A549 (cell line): ENCODE data around the gene PTPN14. TPM values are rescaled to one million over a fixed set of nuclear protein-coding genes. Genes with fewer than 3 reads are reported as not detected.
A peak's percentile ranks its signal among the peaks of the same experiment; 100 is the strongest.

Source experiments
- BHLHE40 ChIP-seq: IDR thresholded peaks from 2 replicates; pipeline ENCODE4 v1.6.1; 2012; ENCODE audit warnings: low read depth, low read length, inconsistent platforms
- CBX2 ChIP-seq: fragments of 200-600 bp; sonication (generic); IDR thresholded peaks from 2 replicates; pipeline ENCODE4 v1.6.1; 2016; ENCODE audit warnings: low read depth, mild to moderate bottlenecking, borderline replicate concordance
- CEBPB ChIP-seq, 2 experiments: fragments of >200 bp in 1 of 2; sonication (Bioruptor Twin) in 1 of 2; formaldehyde crosslinking in 1 of 2; IDR thresholded peaks; 2 replicates each; pipeline ENCODE4 v1.6.1; 2012 to 2016
- CHD2 ChIP-seq: fragments of 150-350 bp; IDR thresholded peaks from 2 replicates; pipeline ENCODE4 v1.6.1; 2014; ENCODE audit warnings: low read length; ENCODE audit not compliant: partially characterized antibody
- CHD4 ChIP-seq: fragments of 200-600 bp; sonication (generic); IDR thresholded peaks from 2 replicates; pipeline ENCODE4 v1.6.1; 2016; ENCODE audit warnings: antibody characterized with exemption, mild to moderate bottlenecking, borderline replicate concordance
- CTCF ChIP-seq: fragments of >200 bp; sonication (Bioruptor Twin); formaldehyde crosslinking; IDR thresholded peaks from 3 replicates; pipeline ENCODE4 v1.5.1; 2016
- E2F6 ChIP-seq: IDR thresholded peaks from 2 replicates; pipeline ENCODE4 v1.6.1; 2012; ENCODE audit warnings: low read depth, borderline replicate concordance
- EHF ChIP-seq: fragments of 250-450 bp; sonication (Bioruptor Pico); IDR thresholded peaks from 2 replicates; pipeline ENCODE4 v1.5.0; 2020; ENCODE audit warnings: mild to moderate bottlenecking
- EHMT2 ChIP-seq: fragments of 200-600 bp; sonication (generic); IDR thresholded peaks from 2 replicates; pipeline ENCODE4 v1.6.1; 2016; ENCODE audit warnings: antibody characterized with exemption, low read depth, mild to moderate bottlenecking, moderate library complexity
- EP300 ChIP-seq, 2 experiments: fragments of >200 bp; sonication (Bioruptor Twin); formaldehyde crosslinking; IDR thresholded peaks; 2 replicates in 1 of 2; 3 replicates in 1 of 2; pipeline ENCODE4 v1.6.1; 2016 to 2017
- ESRRA ChIP-seq: fragments of 150-350 bp; IDR thresholded peaks from 2 replicates; pipeline ENCODE4 v1.6.1; 2014; ENCODE audit warnings: mild to moderate bottlenecking, low read length, borderline replicate concordance
- GATA3 ChIP-seq: IDR thresholded peaks from 2 replicates; pipeline ENCODE4 v1.6.1; 2012; ENCODE audit warnings: borderline replicate concordance
- HDAC2 ChIP-seq: fragments of 200-600 bp; sonication (generic); IDR thresholded peaks from 2 replicates; pipeline ENCODE4 v1.6.1; 2016
- HEYL ChIP-seq: fragments of 250-450 bp; sonication (Bioruptor Pico); IDR thresholded peaks from 2 replicates; pipeline ENCODE4 v1.8.0; 2021; ENCODE audit warnings: mild to moderate bottlenecking, moderate library complexity
- HMGXB4 ChIP-seq: fragments of 250-450 bp; sonication (Bioruptor Pico); IDR thresholded peaks from 2 replicates; pipeline ENCODE4 v1.5.0; 2021; ENCODE audit warnings: mild to moderate bottlenecking, moderate library complexity, borderline replicate concordance
- HOXB5 ChIP-seq: fragments of 250-450 bp; sonication (Bioruptor Pico); IDR thresholded peaks from 2 replicates; pipeline ENCODE4 v1.5.0; 2020; ENCODE audit warnings: mild to moderate bottlenecking, moderate library complexity
- KDM1A ChIP-seq: fragments of 200-600 bp; sonication (generic); IDR thresholded peaks from 2 replicates; pipeline ENCODE4 v1.6.1; 2016; ENCODE audit warnings: low read depth, mild to moderate bottlenecking
- KDM5A ChIP-seq: fragments of 200-600 bp; sonication (generic); IDR thresholded peaks from 2 replicates; pipeline ENCODE4 v1.6.1; 2016; ENCODE audit warnings: antibody characterized with exemption, mild to moderate bottlenecking
- MAFK ChIP-seq: fragments of 450-650 bp; IDR thresholded peaks from 2 replicates; pipeline ENCODE4 v1.6.1; 2014; ENCODE audit not compliant: partially characterized antibody
- MAZ ChIP-seq: fragments of 150-350 bp; IDR thresholded peaks from 2 replicates; pipeline ENCODE4 v1.6.1; 2014; ENCODE audit warnings: antibody characterized with exemption, low read depth, low read length, borderline replicate concordance
- MYC ChIP-seq: IDR thresholded peaks from 2 replicates; pipeline ENCODE4 v1.6.1; 2012; ENCODE audit warnings: mild to moderate bottlenecking, inconsistent platforms, low read length, improper control_type of control experiment, borderline replicate concordance
- NPAS2 ChIP-seq: fragments of 250-450 bp; sonication (Bioruptor Pico); IDR thresholded peaks from 2 replicates; pipeline ENCODE4 v1.8.0; 2022; ENCODE audit warnings: mild to moderate bottlenecking, moderate library complexity, borderline replicate concordance
- NR3C1 ChIP-seq: fragments of >200 bp; sonication (Bioruptor Twin); formaldehyde crosslinking; IDR thresholded peaks from 3 replicates; pipeline ENCODE4 v1.6.1; 2017
- RARB ChIP-seq: fragments of 250-450 bp; sonication (Bioruptor Pico); IDR thresholded peaks from 2 replicates; pipeline ENCODE4 v1.8.0; 2021; ENCODE audit warnings: mild to moderate bottlenecking, moderate library complexity
- RCOR1 ChIP-seq: fragments of 150-350 bp; IDR thresholded peaks from 2 replicates; pipeline ENCODE4 v1.6.1; 2014; ENCODE audit warnings: antibody characterized with exemption, low read length, low read depth
- RFX5 ChIP-seq: fragments of 450-650 bp; IDR thresholded peaks from 2 replicates; pipeline ENCODE4 v1.7.1; 2014; ENCODE audit warnings: antibody characterized with exemption, mild to moderate bottlenecking, moderate library complexity
- SMC3 ChIP-seq: fragments of >200 bp; sonication (Bioruptor Twin); formaldehyde crosslinking; IDR thresholded peaks from 3 replicates; pipeline ENCODE4 v1.6.1; 2018; ENCODE audit warnings: inconsistent platforms
- SREBF2 ChIP-seq: fragments of 450-650 bp; IDR thresholded peaks from 2 replicates; pipeline ENCODE4 v1.6.1; 2014; ENCODE audit warnings: mild to moderate bottlenecking, moderate library complexity
- TFCP2L1 ChIP-seq: fragments of 250-450 bp; sonication (Bioruptor Pico); IDR thresholded peaks from 2 replicates; pipeline ENCODE4 v1.5.0; 2021; ENCODE audit warnings: mild to moderate bottlenecking
- ZC3H11A ChIP-seq: fragments of 450-650 bp; IDR thresholded peaks from 2 replicates; pipeline ENCODE4 v1.6.1; 2014; ENCODE audit warnings: antibody characterized with exemption, mild to moderate bottlenecking
- ZFP36 ChIP-seq: fragments of 450-650 bp; IDR thresholded peaks from 2 replicates; pipeline ENCODE4 v1.6.1; 2014; ENCODE audit warnings: borderline replicate concordance; ENCODE audit not compliant: partially characterized antibody
- polyA plus RNA-seq, 4 experiments: library from polyadenylated mRNA; depleted of rRNA in 3 of 4; stranded (reverse); fragments of >200 nt; fragmentation: RNase III in 1 of 4; extraction: RNeasy Plus Mini Kit Qiagen cat#74134 plus additional on column Dnase treatment in 1 of 4; gene quantifications; 2 replicates in 3 of 4; 3 replicates in 1 of 4; pipeline ENCODE4 v1.2.3, GENCODE V29; 2011 to 2017
- TF ChIP-seq, protein P1 (sequence below): fragments of 200-600 bp; sonication (generic); IDR thresholded peaks from 2 replicates; pipeline ENCODE4 v1.6.1; 2016; ENCODE audit warnings: antibody characterized with exemption, mild to moderate bottlenecking, moderate library complexity
- TF ChIP-seq, protein P2 (sequence below): IDR thresholded peaks from 2 replicates; pipeline ENCODE4 v1.6.1; 2012
- TF ChIP-seq, protein P3 (sequence below): fragments of 250-450 bp; sonication (Bioruptor Pico); IDR thresholded peaks from 2 replicates; pipeline ENCODE4 v1.5.0; 2020; ENCODE audit warnings: low read depth, mild to moderate bottlenecking, moderate library complexity
- TF ChIP-seq, protein P4 (sequence below): IDR thresholded peaks from 2 replicates; pipeline ENCODE4 v1.6.1; 2012

Gene PTPN14
- polyA plus RNA-seq, 2 of the 4 experiments (the other 2 are of a cell fraction) = 9.2 to 10.0 TPM

DNA sequence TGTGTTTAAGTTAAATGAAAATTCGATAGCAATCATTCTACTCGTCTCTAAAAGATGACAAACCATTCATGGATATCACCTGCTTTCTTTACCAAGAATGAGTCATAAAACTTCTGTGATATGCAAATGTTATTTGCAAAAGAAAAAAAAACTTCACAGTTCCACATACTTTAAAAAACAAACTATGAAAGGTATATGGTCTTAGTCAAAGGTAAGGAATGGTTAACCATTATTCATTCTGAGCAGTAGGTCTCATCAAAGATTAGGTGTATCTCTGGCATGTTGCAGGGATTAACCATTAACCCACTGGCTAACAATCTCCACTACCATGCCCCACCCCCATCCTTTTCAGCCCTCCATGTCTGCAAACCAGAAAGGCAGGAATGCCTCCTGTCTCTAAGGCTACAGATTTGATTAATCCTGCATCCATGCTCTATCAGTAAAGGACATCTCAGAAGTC is 44.4 kb downstream of the PTPN14 start (continued):
- TF ChIP-seq, protein P1, sequence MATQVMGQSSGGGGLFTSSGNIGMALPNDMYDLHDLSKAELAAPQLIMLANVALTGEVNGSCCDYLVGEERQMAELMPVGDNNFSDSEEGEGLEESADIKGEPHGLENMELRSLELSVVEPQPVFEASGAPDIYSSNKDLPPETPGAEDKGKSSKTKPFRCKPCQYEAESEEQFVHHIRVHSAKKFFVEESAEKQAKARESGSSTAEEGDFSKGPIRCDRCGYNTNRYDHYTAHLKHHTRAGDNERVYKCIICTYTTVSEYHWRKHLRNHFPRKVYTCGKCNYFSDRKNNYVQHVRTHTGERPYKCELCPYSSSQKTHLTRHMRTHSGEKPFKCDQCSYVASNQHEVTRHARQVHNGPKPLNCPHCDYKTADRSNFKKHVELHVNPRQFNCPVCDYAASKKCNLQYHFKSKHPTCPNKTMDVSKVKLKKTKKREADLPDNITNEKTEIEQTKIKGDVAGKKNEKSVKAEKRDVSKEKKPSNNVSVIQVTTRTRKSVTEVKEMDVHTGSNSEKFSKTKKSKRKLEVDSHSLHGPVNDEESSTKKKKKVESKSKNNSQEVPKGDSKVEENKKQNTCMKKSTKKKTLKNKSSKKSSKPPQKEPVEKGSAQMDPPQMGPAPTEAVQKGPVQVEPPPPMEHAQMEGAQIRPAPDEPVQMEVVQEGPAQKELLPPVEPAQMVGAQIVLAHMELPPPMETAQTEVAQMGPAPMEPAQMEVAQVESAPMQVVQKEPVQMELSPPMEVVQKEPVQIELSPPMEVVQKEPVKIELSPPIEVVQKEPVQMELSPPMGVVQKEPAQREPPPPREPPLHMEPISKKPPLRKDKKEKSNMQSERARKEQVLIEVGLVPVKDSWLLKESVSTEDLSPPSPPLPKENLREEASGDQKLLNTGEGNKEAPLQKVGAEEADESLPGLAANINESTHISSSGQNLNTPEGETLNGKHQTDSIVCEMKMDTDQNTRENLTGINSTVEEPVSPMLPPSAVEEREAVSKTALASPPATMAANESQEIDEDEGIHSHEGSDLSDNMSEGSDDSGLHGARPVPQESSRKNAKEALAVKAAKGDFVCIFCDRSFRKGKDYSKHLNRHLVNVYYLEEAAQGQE = no peak
- TF ChIP-seq, protein P2, sequence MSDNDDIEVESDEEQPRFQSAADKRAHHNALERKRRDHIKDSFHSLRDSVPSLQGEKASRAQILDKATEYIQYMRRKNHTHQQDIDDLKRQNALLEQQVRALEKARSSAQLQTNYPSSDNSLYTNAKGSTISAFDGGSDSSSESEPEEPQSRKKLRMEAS = peak; percentile 44; the same call in 1 of the 2 replicates
- TF ChIP-seq ZC3H11A (no peak), CBX2 (no peak), TFCP2L1 (CRISPR knock-in tag) (no peak), HOXB5 (CRISPR knock-in tag) (no peak), ZFP36 (no peak), MAFK (no peak), EHF (CRISPR knock-in tag) (no peak), EP300 (IDR thresholded peaks at IDR 0.05) (0 out of 5 replicates have a peak, but pooled peaks of 1 of the 2 experiments have one; percentile 27), EHMT2 (no peak), RCOR1 (no peak), E2F6 (no peak), ESRRA (no peak), RFX5 (no peak), CHD4 (no peak), MAZ (no peak), SMC3 (no peak), CEBPB (IDR thresholded peaks at IDR 0.05) (no peak), RARB (CRISPR knock-in tag) (no peak), MYC (no peak), CHD2 (no peak), GATA3 (peak; percentile 75; the same call in 1 of the 2 replicates), HDAC2 (no peak), CTCF (no peak), SREBF2 (no peak), KDM1A (no peak), NPAS2 (CRISPR knock-in tag) (no peak), HMGXB4 (CRISPR knock-in tag) (no peak), BHLHE40 (no peak), NR3C1 (no peak), KDM5A (no peak), HEYL (CRISPR knock-in tag) (no peak)
- TF ChIP-seq, protein P3, sequence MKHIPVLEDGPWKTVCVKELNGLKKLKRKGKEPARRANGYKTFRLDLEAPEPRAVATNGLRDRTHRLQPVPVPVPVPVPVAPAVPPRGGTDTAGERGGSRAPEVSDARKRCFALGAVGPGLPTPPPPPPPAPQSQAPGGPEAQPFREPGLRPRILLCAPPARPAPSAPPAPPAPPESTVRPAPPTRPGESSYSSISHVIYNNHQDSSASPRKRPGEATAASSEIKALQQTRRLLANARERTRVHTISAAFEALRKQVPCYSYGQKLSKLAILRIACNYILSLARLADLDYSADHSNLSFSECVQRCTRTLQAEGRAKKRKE (CRISPR knock-in tag) = no peak
- TF ChIP-seq, protein P4, sequence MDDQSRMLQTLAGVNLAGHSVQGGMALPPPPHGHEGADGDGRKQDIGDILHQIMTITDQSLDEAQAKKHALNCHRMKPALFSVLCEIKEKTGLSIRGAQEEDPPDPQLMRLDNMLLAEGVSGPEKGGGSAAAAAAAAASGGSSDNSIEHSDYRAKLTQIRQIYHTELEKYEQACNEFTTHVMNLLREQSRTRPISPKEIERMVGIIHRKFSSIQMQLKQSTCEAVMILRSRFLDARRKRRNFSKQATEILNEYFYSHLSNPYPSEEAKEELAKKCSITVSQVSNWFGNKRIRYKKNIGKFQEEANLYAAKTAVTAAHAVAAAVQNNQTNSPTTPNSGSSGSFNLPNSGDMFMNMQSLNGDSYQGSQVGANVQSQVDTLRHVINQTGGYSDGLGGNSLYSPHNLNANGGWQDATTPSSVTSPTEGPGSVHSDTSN = no peak
